Vagina (tissue), 2 donors: ENCODE measurements around the gene APOLD1. TPM values are rescaled to one million over a fixed set of nuclear protein-coding genes. Genes with fewer than 3 reads are reported as not detected.
A peak's percentile ranks its signal among the peaks of the same experiment; 100 is the strongest.

ENCODE experiments used
- DNase-seq, 2 donors: peaks; one replicate each; pipeline ENCODE4 v3.0.0-alpha.2; 2017; ENCODE audit errors: extremely low spot score in 2 of 2
- H3K27ac ChIP-seq: fragments of 200-600 bp; sonication (generic); one replicate; pipeline ENCODE4 v1.5.1; 2019
- H3K27me3 ChIP-seq: fragments of 200-600 bp; sonication (generic); one replicate; pipeline ENCODE4 v1.5.1; 2019
- H3K36me3 ChIP-seq, 2 donors: fragments of 200-600 bp; sonication (generic); one replicate each; pipeline ENCODE4 v1.5.1; 2017 to 2019
- H3K4me1 ChIP-seq: fragments of 200-600 bp; sonication (generic); one replicate; pipeline ENCODE4 v1.5.1; 2019
- H3K4me3 ChIP-seq, 2 donors: fragments of 200-600 bp; sonication (generic); 1 replicate in 1 of 2; 2 replicates in 1 of 2; pipeline ENCODE4 v1.5.1; 2016 to 2019
- H3K9me3 ChIP-seq: fragments of 200-600 bp; sonication (generic); one replicate; pipeline ENCODE4 v1.5.1; 2019
- CTCF ChIP-seq, 3 experiments: fragments of 450-650 bp in 2 of 3; fragments of 200-600 bp in 1 of 3; sonication (generic) in 1 of 3; IDR thresholded peaks; one replicate each; pipeline ENCODE4 v1.5.1; 2017 to 2019; ENCODE audit warnings: antibody characterized with exemption in 3 of 3, mild to moderate bottlenecking in 2 of 3, moderate library complexity in 2 of 3
- POLR2A ChIP-seq, 2 donors: fragments of 450-650 bp; IDR thresholded peaks; one replicate each; pipeline ENCODE4 v1.6.1; 2017; ENCODE audit warnings: antibody characterized with exemption in 2 of 2, mild to moderate bottlenecking in 2 of 2, moderate library complexity in 2 of 2
- POLR2AphosphoS5 ChIP-seq, 2 donors: sonication (generic); formaldehyde crosslinking; IDR thresholded peaks; one replicate each; pipeline ENCODE4 v1.9.0; 2017; ENCODE audit warnings: antibody characterized with exemption in 2 of 2, mild to moderate bottlenecking in 2 of 2, low read depth in 1 of 2; ENCODE audit not compliant: insufficient read depth in 1 of 2
- intact Hi-C: fragments of 100-400 bp; cut with DNase I; formaldehyde crosslinking; loops from one replicate; pipeline ENCODE4 v1.15.1; 2023
- total RNA-seq: library from RNA; depleted of rRNA; stranded (reverse); fragments of >200 nt; gene quantifications from one replicate; pipeline ENCODE4 v1.2.3, GENCODE V29; 2016

APOLD1 gene
- total RNA-seq, 1 donor from 2014 or later = 127 TPM

- no peak for TF ChIP-seq POLR2A (IDR thresholded peaks at IDR 0.05)
- TF ChIP-seq POLR2AphosphoS5 (IDR thresholded peaks at IDR 0.05; ENCODE audit: insufficient read depth in 1 of 2, low read depth in 1 of 2) = no peak
- TF ChIP-seq CTCF (IDR thresholded peaks at IDR 0.05) = no peak
- intact Hi-C loops = no loop called here
- H3K4me1 ChIP-seq = peaks cover 21% of the 10 kb centered on the region
- H3K27ac ChIP-seq = peak overlapping the region; percentile 97
- peak overlapping the region; percentile 68 to 72 for H3K4me3 ChIP-seq
- H3K36me3 ChIP-seq = no peaks in the 10 kb centered on the region
- DNase-seq = no peak
- H3K27me3 ChIP-seq = no peaks in the 10 kb centered on the region
- no peaks in the 10 kb centered on the region for H3K9me3 ChIP-seq
Observed at GRCh38 chr12:12786351-12786705, 869 bp downstream of the APOLD1 start.

GRCh38 chr12:12786706-12787601 lies 1.5 kb downstream of the APOLD1 start:
- Histone ChIP-seq H3K27ac (peak overlapping the region; percentile 97), H3K9me3 (no peaks in the 10 kb centered on the region), H3K4me3 (peak overlapping the region; percentile 68 to 72), H3K27me3 (no peaks in the 10 kb centered on the region), H3K4me1 (peaks cover 25% of the 10 kb centered on the region), H3K36me3 (no peaks in the 10 kb centered on the region)
- peak; percentile 46 to 92 for TF ChIP-seq POLR2AphosphoS5 (IDR thresholded peaks at IDR 0.05; ENCODE audit: insufficient read depth in 1 of 2, low read depth in 1 of 2)
- TF ChIP-seq CTCF (IDR thresholded peaks at IDR 0.05) = peak in 2 of 3 experiments; percentile 21 to 29
- TF ChIP-seq POLR2A (IDR thresholded peaks at IDR 0.05) = peak in 1 of 2 donors; percentile 62
- intact Hi-C loops = no loop called here
- DNase-seq = peak in 1 of 2 donors; percentile 90

GRCh38 chr12:12788131-12788530 lies 2.7 kb downstream of the APOLD1 start:
- peak overlapping the region; percentile 97 for H3K27ac ChIP-seq
- peak overlapping the region; percentile 68 to 72 for H3K4me3 ChIP-seq
- H3K9me3 ChIP-seq = no peaks in the 10 kb centered on the region
- no peaks in the 10 kb centered on the region for H3K27me3 ChIP-seq
- no peaks in the 10 kb centered on the region for H3K36me3 ChIP-seq
- H3K4me1 ChIP-seq = peaks cover 32% of the 10 kb centered on the region
- intact Hi-C loops = loop anchor here (2.0 kb wide), 1 partner anchor 71 kb away; the partner anchor contains the start of gene CDKN1B
- peak in 1 of 2 donors; percentile 84 for DNase-seq
- TF ChIP-seq POLR2AphosphoS5 (IDR thresholded peaks at IDR 0.05; ENCODE audit: insufficient read depth in 1 of 2, low read depth in 1 of 2) (no peak), POLR2A (IDR thresholded peaks at IDR 0.05) (no peak), CTCF (IDR thresholded peaks at IDR 0.05) (no peak)

GRCh38 chr12:12788675-12789368 lies 3.4 kb downstream of the APOLD1 start:
- H3K9me3 ChIP-seq = no peaks in the 10 kb centered on the region
- peak overlapping the region; percentile 97 for H3K27ac ChIP-seq
- peaks cover 32% of the 10 kb centered on the region for H3K4me1 ChIP-seq
- DNase-seq = no peak
- no peaks in the 10 kb centered on the region for H3K27me3 ChIP-seq
- no peaks in the 10 kb centered on the region for H3K36me3 ChIP-seq
- TF ChIP-seq POLR2AphosphoS5 (IDR thresholded peaks at IDR 0.05; ENCODE audit: insufficient read depth in 1 of 2, low read depth in 1 of 2) = peak in 1 of 2 donors; percentile 75
- peak in 2 of 3 experiments; percentile 70 to 84 for TF ChIP-seq CTCF (IDR thresholded peaks at IDR 0.05)
- no peak for TF ChIP-seq POLR2A (IDR thresholded peaks at IDR 0.05)
- peak overlapping the region in 1 of 2 donors; percentile 68 for H3K4me3 ChIP-seq
- intact Hi-C loops = loop anchor here (2.0 kb wide), 1 partner anchor 72 kb away; the partner anchor contains the start of gene CDKN1B
